GM20000 (cell line): Measurements from ENCODE around the gene TMCO4.
A peak's percentile ranks its signal among the peaks of the same experiment; 100 is the strongest.

Experiments
- DNase-seq: peaks from one replicate; pipeline ENCODE4 v3.0.0; 2012; ENCODE audit warnings: low spot score
- CTCF ChIP-seq: IDR thresholded peaks from 2 replicates; pipeline ENCODE4 v1.5.1; 2012; ENCODE audit warnings: mild to moderate bottlenecking, control low read depth; ENCODE audit errors: extremely low read depth, missing control alignments

Gene TMCO4

GRCh38 chr1:19812875-19813642 lies 13.3 kb upstream of the TMCO4 start:
- no peak for TF ChIP-seq CTCF
- DNase-seq: no peak

- DNase-seq: peak; percentile 82
- peak; percentile 86 for TF ChIP-seq CTCF
These were observed 11.6 kb upstream of the TMCO4 start for GRCh38 chr1:19811206-19811851.

- no peak for DNase-seq
- no peak for TF ChIP-seq CTCF
These were observed 9.5 kb upstream of the TMCO4 start for GRCh38 chr1:19809044-19809750.

- no peak for TF ChIP-seq CTCF
- DNase-seq: no peak
These were observed 8.6 kb upstream of the TMCO4 start for GRCh38 chr1:19808351-19808750.

GRCh38 chr1:19804831-19805251 lies 5.1 kb upstream of the TMCO4 start:
- TF ChIP-seq CTCF: no peak
- DNase-seq: no peak

GRCh38 chr1:19802269-19802668 lies 2.6 kb upstream of the TMCO4 start:
- no peak for TF ChIP-seq CTCF
- no peak for DNase-seq

- TF ChIP-seq CTCF: no peak
- peak; percentile 81 for DNase-seq
These were observed 524 bp upstream of the TMCO4 start for GRCh38 chr1:19800076-19800804.
